Dermis blood vessel endothelial cell (primary cell): ENCODE data around the gene ZNF232. TPM values are rescaled to one million over a fixed set of nuclear protein-coding genes. Genes with fewer than 3 reads are reported as not detected.
"Not testable (repeated sequence)": the region's sequence is repeated elsewhere in the genome, so short reads cannot be mapped to it uniquely, and the experiment has no call there.

Experiments used
- DNase-seq: peaks from one replicate; pipeline ENCODE4 v3.0.0; 2010
- total RNA-seq: library from RNA; depleted of rRNA; stranded (reverse); fragments of >200 nt; gene quantifications from 2 replicates; pipeline ENCODE4 v1.2.3, GENCODE V29; 2014

The ZNF232 gene
- total RNA-seq: 6.2 and 6.3 TPM in 2 replicates

- peak; percentile 95 for DNase-seq
These were observed at the start of gene ZNF232 for GRCh38 chr17:5111402-5112204. Gene ZNF232 (minus strand): TSS chr17:5111878. CDS start chr17:5111822, 56 bp downstream.

DNA sequence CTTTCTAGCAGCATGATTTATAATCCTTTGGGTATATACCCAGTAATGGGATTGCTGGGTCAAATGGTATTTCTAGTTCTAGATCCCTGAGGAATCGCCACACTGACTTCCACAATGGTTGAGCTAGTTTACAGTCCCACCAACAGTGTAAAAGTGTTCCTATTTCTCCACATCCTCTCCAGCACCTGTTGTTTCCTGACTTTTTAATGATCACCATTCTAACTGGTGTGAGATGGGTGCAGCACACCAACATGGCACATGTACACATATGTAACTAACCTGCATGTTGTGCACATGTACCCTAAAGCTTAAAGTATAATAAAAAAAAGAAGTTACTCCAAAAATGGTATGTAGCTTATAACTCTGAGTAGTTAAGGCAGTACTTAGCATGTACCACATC is 49.0 kb upstream of the ZNF232 start:
- not testable (repeated sequence) for DNase-seq

DNA sequence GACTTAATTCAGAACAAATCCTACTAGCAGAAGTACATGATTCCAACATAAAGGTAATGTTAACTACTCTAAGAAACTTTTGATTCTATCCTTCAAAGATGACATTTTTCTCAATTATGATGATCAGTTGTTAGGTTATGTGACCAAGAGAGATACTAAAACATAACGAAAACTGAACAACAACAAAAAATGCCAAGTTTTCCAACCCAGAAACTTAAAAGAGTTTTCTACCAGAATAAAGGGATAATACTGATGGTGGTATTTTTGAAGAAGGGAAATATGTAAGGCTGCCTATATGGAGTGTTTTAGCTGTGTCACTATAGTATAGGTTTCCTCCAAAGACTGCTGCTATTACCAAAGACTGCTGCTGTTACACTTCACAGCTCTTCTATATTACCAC is 34.4 kb upstream of the ZNF232 start:
- DNase-seq: not testable (repeated sequence)

GRCh38 chr17:5142877-5143276 is 31.2 kb upstream of the ZNF232 start:
- DNase-seq: not testable (repeated sequence)

DNA sequence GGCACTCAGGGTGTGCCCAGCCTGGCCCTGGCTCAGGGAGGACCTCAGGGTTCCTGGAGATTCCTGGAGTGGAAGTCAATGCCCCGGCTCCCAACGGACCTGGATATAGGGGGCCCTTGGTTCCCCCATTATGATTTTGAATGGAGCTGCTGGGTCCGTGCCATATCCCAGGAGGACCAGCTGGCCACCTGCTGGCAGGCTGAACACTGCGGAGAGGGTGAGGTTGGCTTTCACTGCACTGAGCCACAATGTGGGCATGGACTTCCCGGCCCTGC is 27.7 kb upstream of the ZNF232 start:
- DNase-seq: no peak

- DNase-seq: no peak
These were observed 27.2 kb upstream of the ZNF232 start for GRCh38 chr17:5138616-5139457.

DNA sequence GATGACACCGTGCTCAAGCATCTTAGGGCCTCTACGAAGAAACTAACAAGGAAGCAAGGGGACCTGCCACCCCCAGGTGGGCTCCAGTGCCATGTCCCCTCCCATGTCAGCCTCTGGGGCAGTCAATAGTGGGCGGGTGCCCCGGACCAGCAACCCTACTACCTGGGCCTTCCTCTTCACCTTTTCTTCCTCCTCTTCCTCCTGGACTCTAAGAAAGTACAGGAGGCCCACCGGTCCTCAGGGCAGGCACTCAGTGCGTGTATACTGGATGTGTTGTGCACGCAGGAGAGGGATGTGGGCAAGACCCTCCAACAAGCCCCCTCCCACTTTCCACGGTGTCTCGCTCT is 26.5 kb upstream of the ZNF232 start:
- DNase-seq: not testable (repeated sequence)

DNA sequence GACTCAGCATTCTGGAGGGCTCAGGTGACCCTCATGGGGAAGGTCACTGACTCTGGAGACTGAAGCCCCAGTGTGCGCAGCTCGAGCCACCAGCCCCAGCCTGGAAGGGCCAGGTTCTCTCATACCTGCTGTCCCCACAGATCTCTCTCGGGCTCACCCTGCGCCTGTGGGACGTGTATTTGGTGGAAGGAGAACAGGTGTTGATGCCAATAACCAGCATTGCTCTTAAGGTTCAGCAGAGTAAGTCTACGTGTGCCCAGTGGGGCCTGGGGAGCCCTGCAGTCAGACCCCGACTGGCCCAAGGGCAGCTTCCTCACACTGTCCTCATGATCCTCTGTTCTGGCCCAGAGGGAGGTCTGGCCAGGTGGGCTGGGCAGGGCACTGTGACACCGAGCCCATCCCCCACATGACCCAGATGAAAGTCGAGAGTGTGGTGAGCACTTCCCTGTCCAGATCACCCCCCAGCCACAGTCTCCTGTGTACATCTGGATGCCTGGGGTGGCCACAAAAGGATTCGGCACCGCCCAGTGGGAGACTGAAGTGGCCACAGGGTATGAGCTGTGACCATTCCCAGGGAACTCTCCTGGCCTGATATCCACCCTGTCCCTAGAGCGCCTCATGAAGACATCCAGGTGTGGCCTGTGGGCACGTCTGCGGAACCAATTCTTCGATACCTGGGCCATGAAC is 26.0 kb upstream of the ZNF232 start:
- DNase-seq: not testable (repeated sequence)

DNA sequence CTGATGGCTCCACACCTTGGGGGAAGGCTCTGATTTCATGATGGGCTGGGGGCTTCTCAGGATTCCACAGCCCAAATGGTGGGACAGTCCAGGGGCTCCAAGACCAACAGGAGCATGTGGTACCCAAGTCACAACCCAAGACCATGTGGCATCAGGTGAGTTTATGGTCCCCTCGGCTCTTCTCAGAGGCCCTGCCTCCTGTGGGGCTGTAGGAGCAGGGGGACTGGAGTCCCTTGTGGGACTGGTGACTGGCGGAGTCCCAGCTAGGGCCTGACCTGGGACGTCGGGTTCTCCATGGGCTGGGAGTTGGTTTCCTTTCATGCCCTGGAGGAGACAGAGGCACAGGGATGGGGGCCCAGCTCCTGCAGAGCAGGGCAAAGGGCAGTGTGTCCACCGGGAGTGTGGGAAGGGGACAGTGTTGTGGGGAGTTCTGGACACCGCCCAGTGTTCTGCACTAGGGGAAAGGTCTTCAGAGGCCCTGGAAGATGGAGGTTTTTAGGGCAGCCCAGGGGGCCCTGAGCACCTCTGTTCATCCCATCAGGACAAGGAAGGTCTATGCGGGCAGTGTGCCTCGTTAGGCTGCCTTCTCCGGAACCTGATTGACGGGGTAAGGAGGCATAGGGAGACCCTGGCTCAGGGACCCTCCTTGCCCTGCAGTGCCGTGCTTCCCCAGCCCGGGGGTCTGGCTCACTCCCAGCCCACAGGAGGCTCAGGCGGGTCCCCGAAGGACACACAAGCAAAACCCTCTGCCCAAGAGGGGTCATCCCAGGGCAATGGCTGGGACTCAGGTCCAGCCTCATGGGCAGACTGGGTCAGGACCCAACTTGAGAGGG is 25.1 kb upstream of the ZNF232 start:
- DNase-seq: not testable (repeated sequence)

DNA sequence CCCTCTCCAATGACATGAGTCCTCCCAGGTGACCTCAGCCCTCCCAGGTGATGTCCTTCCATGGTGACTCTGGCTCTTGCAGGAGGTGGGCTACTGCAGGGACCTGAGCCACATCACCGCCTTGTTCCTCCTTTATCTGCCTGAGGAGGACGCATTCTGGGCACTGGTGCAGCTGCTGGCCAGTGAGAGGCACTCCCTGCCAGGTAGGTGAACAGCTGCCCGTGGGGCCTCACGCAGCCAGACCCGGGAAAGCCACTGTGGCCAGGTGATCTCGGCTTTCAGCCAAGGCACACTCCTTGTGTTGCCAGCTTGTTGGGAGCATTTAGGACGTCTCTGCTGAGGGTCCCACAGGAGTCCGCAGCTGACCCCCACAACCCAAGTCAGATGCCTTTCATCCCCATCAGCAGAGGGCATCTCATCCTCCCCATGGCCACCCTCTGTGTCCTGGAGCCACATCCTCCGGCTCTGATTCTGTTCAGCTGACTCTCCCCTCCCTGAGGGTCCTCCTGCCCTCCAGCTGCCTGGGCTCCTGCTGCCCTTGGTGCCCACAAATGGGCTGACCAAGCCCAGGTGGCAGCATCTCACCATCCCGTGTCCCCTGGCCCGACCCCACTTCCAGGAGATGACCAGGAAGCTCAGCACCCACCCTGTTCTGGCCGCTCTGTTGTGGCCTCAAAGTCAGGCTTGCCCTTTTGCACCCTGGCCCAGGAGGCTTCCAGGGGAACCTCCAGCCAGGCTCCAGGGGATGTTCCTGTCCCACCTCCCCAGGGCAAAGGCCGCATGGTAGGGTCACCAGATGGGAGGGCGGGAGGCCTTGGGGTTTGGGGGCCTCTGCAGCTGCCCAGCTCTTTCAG is 24.3 kb upstream of the ZNF232 start:
- DNase-seq: no peak

DNA sequence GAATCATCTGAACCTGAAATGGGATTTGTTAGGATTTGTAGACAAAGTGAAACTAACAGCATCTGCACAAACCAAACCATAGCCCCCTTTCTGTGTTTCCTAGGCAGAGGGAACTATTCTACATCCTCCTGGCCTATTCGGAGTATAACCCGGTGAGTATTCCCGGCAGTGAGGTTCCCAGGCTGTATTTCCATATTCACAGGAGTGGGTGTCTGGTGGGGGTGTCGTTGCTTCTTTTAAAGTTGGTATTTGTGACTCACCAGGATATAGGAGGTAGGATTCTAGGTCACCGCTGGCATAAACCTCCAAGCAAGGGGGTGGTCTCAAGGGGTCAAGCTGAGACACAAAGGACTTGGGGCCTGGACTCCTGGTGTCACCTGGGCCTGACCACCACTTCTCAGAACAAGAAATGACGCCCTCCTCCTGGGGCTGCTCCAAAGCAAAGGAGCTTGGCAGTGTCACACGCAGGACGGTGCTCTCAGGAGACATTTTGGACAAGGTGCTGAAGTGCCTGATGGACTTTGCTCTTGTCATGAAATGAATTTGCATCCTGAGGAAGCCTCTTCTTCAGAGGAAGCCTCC is 23.5 kb upstream of the ZNF232 start:
- not testable (repeated sequence) for DNase-seq

DNA sequence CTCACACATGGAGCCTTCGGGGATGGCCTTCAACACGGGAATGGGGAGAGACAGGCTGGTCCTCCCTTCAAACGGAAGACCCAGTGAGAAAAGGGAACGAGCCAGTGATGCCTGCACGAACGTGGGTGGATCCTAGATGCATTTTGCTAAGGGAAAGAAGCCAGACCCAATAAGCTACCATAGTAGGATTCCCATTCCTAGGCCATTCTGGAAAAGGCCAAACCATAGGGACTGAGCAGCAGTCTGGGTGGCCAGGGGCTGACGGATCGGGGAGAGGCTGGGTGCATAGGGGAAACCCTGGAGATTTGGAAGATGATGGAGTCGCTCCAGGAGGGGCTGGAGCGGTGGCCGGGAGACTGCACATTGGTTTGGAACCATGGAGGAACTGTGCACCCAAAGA is 22.9 kb upstream of the ZNF232 start:
- not testable (repeated sequence) for DNase-seq

DNA sequence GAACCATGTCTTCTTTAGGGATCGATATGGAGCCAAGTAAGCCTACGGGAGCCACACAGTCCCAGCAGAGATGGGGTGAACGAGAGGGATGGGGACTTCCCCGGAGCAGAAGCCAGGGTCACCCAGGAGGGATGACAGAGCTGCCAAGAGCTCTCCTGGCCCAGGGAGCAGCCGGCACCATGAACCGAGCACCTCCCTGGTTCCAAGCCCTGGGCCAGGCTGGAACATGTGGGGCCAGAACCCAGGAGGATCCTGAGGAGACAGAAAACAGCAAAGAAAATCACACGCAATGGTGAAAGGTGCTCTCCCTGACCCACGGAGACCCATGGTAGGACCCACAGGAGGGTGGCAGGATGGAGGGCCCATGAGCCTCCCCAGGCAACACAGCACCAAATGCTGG is 22.3 kb upstream of the ZNF232 start:
- not testable (repeated sequence) for DNase-seq

DNA sequence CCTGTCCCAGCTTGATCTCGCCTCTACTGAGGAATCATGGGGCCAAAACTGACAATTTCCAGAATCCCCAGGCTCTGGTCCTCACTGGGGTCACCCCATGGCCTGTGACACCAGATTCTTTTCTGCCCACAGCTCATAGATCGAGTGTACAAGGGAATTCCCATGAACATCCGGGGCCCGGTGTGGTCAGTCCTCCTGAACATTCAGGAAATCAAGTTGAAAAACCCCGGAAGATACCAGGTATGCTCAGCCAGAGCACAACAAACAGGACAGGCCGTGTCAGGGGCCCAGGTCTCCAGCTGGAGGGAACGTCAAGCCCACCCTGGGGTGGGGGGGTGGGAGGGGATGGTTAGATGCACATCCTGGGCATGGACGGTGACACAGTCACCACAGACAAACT is 21.6 kb upstream of the ZNF232 start:
- no peak for DNase-seq

DNA sequence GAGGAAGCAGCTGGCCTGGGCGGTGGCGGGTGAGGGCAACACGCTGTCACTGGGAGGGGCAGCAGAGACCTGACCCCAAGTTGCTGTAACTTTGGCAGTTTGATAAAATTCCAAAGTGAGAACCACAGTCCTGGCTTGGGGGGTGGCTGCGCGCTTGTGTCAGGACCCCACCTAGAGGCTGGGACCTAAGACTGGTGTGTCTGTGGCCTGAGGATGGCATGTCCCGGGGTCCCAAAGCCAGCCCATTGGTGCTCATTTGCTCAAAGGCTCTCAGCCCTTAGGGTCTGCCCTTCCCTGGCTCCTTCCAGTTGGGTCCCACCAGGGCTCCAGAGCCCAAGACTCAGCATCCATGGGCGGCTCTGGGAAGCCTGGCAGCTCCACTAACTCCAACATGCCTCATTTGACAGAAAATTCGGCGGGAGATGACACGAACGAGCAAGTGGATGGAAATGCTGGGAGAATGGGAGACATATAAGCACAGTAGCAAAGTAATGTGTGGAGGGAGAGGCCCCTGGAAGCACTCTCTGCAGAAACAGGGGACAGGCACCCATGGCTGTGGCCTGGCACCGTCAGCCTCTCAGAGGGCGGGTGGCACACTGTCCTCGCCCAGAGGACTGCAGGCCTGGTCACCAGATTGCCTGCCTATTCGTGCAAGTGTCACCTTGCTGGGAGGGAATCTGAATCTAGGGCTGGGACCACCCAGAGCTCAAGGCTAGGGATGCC is 21.0 kb upstream of the ZNF232 start:
- not testable (repeated sequence) for DNase-seq

DNA sequence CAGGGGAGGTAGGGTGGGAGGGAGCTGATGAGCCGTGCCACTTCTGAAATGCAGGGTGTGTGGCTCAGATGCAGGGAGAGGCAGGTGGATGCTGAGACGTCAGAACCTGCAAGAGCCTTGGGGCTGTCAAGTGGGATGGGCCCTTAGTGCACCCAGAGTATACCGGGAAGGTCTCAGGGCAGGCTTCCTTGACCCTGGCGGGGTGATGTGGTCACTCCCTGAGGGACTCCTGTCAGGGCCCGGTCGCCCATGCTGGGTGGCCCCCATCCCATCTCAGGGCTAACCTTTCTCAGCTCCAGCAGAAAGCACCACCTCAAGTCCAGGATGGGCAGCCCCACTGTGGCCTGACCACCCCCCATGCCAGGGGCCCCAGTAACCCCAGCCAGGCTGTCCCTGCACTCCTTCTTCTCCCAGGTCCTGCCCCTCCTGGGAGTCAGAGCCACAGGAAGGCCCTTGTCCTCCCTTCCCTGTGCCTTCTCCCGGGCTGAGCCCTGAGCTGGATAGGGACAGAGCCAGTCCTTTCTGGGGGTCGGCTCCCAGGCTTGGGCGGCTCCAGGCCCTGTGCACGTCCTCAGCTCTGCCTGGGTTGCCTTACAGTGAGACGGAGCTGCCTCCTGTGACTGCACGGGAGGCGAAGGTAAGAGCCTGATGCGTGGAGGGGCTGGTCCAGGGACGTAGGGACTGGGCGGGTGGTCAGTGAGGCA is 20.3 kb upstream of the ZNF232 start:
- DNase-seq: not testable (repeated sequence)

- DNase-seq: no peak
These were observed 19.6 kb upstream of the ZNF232 start for GRCh38 chr17:5131146-5131715.

GRCh38 chr17:5130687-5131086 is 19.0 kb upstream of the ZNF232 start:
- DNase-seq: not testable (repeated sequence)

DNA sequence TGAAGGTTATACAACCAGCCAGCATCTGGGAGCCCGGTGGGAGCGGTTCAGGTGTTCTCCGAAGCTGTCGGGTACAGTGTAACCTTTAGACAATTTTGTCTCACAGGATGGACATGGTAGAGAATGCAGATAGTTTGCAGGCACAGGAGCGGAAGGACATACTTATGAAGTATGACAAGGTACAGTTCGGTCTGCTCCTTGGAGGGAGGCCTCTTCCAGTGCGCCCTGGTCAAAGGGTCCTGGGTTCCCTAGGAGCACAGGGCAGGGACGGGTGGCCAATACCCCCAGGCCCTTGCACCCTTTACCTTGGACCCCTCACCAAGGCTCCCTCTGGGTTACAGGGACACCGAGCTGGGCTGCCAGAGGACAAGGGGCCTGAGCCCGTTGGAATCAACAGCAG is 18.6 kb upstream of the ZNF232 start:
- not testable (repeated sequence) for DNase-seq
